DMS114 treated with DMSO at 0.1 percent for 48 hours (cell line): ENCODE measurements around the gene TMTC2.

Source experiments
- DNase-seq: peaks from one replicate; lab custom pipeline; 2025; ENCODE audit not compliant: unreplicated experiment; lab: John Stamatoyannopoulos, UW

TMTC2 gene

DNA sequence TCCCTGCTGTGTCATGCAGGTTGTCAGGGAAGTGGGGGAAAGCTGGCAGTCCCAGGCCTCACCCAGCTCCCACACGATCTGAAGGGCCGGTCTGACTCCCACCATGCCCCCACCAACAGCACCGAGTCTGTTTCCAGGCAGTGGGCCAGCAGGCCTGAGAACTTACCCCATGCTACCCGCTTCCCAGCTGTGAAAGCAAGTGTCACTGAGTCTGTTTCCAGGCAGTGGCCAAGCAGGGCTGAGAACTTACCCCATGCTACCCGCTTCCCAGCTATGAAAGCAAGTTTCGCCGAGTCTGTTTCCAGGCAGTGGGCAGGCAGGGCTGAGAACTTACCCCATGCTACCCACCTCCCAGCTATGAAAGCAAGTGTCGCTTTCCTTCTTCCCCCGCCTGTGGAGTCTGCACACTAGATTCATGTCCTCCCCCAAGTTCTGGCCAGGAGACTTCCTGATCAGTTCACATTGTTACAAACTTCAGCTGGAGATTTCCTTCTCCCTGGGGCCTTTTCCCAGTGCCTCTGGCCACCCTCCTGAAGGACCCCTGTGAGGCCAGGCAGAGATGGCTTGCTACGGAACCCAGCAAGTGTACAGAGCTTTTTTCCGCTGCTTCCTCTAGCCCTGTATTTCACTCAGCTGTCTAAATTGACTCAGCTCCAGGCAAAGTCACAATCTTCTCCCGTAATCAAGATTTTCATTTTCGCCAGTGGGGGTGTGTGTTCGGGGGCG lies 435.4 kb downstream of the TMTC2 start:
- no peak for DNase-seq

- DNase-seq = no peak
These were observed 435.9 kb downstream of the TMTC2 start for GRCh38 chr12:83122623-83122934.

DNA sequence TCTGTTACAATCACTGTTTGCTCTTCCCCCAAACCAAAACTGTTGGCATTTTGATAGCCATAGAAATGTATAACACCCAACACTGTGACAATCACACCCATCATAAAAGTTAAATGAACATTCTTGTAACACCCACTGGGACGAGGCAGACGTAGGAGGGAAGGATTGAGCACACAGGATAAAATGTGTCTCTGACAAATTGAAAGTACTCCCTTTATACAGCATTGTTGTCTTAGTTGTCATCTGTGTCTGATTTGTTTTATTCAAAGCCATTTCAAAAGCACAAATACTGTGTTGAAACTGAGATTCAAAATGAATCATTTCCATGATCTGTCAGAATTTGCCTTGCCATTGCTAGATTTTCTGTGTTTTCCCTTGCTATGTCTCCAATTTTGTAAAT lies 436.3 kb downstream of the TMTC2 start:
- no peak for DNase-seq

- no peak for DNase-seq
These were observed 441.8 kb downstream of the TMTC2 start for GRCh38 chr12:83128540-83128939.

DNA sequence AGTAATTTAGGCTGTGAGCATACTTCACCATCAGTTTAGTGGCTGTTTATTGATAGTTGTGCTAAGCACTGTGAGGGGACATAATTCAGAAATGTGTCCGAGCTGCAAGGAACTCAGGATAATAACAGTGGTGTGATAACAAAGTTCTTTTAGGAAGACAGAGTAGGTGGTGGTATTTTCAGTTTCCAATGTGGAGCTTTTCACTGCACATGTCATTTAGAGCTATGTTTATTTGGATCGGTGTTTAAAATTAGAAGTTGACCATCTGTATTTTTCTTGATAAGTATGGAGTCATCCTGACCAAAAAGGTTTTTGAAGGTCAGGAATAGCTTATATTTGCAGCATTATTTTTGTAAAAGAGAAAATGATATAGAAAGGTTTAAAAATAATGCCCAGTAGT lies 443.5 kb downstream of the TMTC2 start:
- DNase-seq = no peak

GRCh38 chr12:83132360-83132759 lies 445.7 kb downstream of the TMTC2 start:
- no peak for DNase-seq

DNA sequence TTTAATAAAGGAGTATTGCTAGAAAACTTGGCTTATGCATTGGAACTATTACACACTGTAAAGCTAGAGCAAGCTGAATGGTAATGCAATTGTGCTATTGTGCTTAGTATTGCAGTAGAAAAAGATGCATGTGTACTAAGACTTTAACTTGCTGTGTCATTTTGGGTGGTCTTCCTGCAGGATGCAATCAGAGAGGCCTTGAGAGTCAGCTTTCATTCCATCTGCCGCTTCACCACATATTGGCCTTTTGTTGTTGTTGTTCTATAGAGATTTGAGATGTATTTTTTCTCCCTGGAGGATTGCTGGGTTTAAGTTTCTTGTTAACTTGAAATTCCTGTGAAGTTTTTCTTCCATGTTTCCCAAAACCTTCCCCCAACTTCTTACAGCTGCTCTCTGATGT lies 449.7 kb downstream of the TMTC2 start:
- DNase-seq = no peak

DNA sequence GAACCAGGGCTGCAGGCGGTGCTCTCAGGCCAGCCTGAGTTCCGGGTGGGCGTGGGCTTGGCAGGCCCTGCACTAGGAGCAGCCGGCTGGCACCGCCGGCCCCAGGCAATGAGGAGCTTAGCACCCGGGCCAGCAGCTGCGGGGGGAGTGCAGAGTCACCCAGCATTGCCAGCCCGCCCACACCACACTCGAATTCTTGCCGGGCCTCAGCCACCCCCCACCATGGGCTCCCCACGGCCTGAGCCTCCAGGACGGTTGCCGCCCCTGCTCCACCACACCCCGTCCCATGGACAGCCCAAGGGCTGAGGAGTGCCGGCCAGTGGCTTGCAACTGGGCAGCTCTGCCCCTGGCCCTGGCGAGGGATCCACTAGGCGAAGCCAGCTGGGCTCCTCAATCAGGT lies 453.4 kb downstream of the TMTC2 start:
- DNase-seq = no peak

- no peak for DNase-seq
These were observed 454.8 kb downstream of the TMTC2 start for GRCh38 chr12:83141460-83141994.

DNA sequence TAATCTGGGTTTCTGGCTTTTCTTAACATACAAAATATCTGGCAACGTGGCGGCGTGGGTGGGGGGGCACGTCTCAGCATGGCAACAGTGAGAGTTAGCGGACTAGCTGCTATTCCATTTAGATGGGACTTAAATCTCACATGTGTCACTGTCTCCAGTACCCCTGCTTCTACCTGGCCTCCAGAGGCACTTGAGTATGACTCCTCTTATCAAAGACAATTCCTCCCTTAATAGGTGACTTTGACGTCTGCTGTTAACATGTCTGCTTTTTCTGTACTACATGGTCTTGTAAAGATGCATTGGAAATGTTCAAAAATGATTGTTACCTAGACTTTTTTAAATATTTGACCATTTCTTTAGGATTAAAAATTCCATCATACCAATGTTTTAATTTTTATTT lies 456.2 kb downstream of the TMTC2 start:
- no peak for DNase-seq

- no peak for DNase-seq
These were observed 457.2 kb downstream of the TMTC2 start for GRCh38 chr12:83143950-83144349.

DNA sequence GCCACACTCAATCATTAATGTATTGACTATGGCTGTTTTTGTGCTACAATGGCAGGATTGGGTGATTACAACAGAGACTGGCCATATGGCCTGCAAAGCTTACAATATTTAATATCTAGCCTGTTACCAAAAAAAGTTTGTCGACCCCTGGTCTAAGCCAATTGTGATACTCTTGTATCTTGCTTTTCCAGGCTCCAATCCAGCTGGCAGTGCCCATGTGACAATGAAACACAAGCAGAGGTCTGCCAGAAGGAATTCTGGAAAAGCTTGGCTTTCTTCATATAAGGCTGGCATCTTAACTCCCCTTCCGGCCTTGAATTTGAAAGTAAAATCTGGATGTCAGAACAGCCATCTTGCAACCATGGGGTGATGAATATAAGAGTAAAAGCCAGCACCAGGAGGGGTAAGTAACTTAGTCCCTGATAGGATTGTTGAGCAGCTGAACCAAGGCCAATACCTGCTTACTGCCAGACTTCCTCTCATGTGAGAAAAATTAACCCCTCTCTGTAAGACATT lies 458.7 kb downstream of the TMTC2 start:
- DNase-seq = no peak

DNA sequence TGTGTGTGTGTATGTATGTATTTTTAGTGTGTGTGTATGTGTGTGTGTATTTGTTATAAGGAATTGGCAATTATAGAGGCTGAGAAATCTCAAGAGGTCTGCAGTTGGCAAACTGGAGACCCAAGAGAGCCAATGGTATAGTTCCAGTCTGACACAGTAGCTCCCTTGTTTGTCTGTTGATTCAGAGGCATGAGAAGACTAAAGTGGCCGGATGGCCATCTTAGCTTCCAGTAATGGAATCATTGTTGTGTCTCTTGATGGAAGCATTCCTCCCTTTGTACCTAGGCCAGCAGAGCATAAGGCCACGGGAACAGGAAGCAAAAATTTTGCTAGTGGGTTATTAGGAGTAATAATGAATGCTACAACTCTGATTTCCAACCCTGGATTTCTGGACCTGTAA lies 460.6 kb downstream of the TMTC2 start:
- DNase-seq = no peak

DNA sequence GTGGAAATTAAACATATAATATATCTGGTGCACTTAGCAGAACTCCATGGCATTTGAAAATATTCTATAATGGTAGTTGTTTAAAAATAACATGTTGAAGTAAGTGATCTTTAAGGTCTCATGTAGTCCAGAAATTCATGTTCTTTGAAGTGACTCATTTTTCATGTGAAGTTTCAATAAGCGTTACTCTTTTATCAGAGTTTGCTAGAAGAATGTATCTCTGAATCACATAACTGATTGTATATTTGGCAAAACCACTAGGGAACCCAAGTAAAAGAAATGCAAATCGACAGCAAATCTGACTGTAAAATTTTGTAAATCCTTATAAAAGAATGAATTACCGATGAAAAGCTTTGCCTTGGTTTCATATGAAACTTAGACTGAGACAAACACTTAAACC lies 463.3 kb downstream of the TMTC2 start:
- no peak for DNase-seq

- no peak for DNase-seq
These were observed 463.9 kb downstream of the TMTC2 start for GRCh38 chr12:83150465-83151189.

- DNase-seq = no peak
These were observed 466.5 kb downstream of the TMTC2 start for GRCh38 chr12:83153177-83153576.

DNA sequence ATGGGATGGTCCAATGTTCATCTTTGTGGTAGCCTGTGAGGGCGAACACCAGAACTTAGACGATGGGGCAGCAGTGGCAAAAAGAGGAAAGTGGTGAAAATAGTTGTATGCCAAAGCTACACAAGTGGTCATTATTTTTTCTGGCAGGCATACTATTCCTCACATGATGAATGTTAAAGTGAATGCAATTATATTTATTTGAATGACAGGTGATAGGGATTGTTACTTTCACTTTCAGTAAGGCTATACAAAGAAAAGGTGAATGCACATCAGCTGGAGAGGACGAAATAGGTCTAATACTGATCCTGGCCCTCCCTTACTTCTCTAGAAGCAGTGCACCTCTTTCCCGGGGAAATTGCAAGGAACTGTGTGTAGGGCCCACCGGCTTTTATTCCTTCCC lies 470.1 kb downstream of the TMTC2 start:
- DNase-seq = no peak

- DNase-seq = no peak
These were observed 470.9 kb downstream of the TMTC2 start for GRCh38 chr12:83157604-83158003.

GRCh38 chr12:83158613-83159207 lies 472.0 kb downstream of the TMTC2 start:
- DNase-seq = no peak

GRCh38 chr12:83161456-83161855 lies 474.8 kb downstream of the TMTC2 start:
- no peak for DNase-seq

GRCh38 chr12:83168751-83169150 lies 482.0 kb downstream of the TMTC2 start:
- DNase-seq = no peak

DNA sequence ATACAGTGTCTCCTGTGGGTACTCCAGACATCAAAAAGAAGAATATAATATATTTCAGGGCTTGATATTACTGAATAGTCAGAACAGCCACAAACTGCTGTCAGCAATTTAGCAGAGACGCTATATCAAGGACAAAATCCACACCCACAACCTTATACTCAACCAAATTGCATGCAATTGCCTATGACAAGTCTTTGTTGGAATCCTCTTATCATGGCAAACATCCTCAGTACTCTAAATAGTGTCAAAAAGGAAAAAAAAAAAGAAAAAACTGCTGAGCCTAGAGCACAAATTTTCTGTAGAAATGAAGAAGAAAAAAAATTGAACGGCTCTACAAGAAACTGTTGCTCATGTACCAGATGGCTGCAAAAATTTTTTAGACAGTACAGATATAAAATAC lies 485.7 kb downstream of the TMTC2 start:
- DNase-seq = no peak
